Measurements from ENCODE around the gene FZR1. TPM values are rescaled to one million over a fixed set of nuclear protein-coding genes. Genes with fewer than 3 reads are reported as not detected.
"Not testable (repeated sequence)": the region's sequence is repeated elsewhere in the genome, so short reads cannot be mapped to it uniquely, and the experiment has no call there.

Gene FZR1
- total RNA-seq, 1 donor from 2014 or later = 44.3 TPM

- peaks cover 33% of the 10 kb centered on the region for H3K4me1 Mint-ChIP-seq (ENCODE audit: low read depth)
- H3K36me3 Mint-ChIP-seq (ENCODE audit: low read depth) = peaks cover 15% of the 10 kb centered on the region
Measured at GRCh38 chr19:3557461-3558248, 51.5 kb downstream of the FZR1 start, which contains the start of gene MFSD12. Gene MFSD12 (minus strand): TSS chr19:3557586. CDS start chr19:3557403, 183 bp downstream.

DNA sequence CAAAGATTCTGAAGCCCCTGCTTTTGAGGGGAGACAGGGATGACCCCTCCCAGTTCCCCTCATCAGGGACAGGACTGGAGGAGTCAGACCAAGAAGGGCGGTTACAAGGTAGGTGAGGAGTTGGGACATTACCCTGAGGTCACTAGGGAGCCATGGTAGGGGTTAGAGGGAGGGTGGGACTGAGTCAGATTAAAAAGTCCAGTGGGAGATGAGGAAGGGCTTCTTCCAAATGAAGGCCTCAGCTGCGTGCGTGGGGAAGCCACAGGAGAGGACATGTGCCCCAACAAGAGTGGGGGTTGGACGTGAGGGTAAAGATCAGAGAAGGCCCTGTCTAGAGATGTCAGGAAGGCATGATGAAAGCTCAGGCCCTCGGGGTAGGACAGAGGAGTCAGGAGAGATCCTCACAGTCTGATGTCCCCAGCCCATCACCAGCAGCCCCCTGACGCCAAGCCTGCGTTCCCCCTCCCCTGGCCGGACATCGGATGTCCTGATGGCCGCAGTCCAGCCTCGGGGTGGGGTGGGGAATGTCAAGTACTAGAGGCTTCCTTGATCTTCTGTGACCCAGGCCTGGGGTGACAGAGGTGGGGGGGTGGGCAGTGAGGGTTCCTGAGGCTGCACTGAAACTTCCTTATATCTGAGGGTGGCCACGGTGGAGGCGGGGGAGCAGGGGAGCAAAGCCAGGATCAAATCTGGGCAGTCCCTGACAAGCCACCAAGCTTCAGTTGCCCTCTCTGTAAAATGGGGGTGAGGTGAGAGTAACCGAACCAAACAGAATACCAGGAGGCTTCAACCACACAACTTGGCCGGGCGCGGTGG lies 57.8 kb downstream of the FZR1 start:
- no peaks in the 10 kb centered on the region for H3K27me3 Mint-ChIP-seq (ENCODE audit: low read depth)
- intact Hi-C loops (cut with micrococcal nuclease) = no loop called here
- no peak overlapping the region for H3K4me3 Mint-ChIP-seq (ENCODE audit: low read depth)
- DNase-seq (ENCODE audit: low spot score) = no peak
- no peaks in the 10 kb centered on the region for H3K36me3 Mint-ChIP-seq (ENCODE audit: low read depth)
- peaks cover under 1% of the 10 kb centered on the region for H3K4me1 Mint-ChIP-seq (ENCODE audit: low read depth)
- no peaks in the 10 kb centered on the region for H3K9me3 Mint-ChIP-seq
- H3K27ac Mint-ChIP-seq = no peak overlapping the region

More at GRCh38 chr19:3557461-3558248, 51.5 kb downstream of the FZR1 start, which contains the start of gene MFSD12:
- no peaks in the 10 kb centered on the region for H3K9me3 Mint-ChIP-seq
- intact Hi-C loops (cut with micrococcal nuclease) = loop anchor here (1.0 to 5.0 kb wide), 3 partner anchors 15 to 70 kb away; partner anchors contain the start of genes CACTIN, FZR1 and HMG20B
- H3K4me3 Mint-ChIP-seq (ENCODE audit: low read depth) = peak within 1 kb of the TSS; percentile 98
- H3K27me3 Mint-ChIP-seq (ENCODE audit: low read depth) = no peaks in the 10 kb centered on the region
- H3K27ac Mint-ChIP-seq = peak within 1 kb of the TSS; percentile 85
- peak; percentile 94 for DNase-seq (ENCODE audit: low spot score)

DNA sequence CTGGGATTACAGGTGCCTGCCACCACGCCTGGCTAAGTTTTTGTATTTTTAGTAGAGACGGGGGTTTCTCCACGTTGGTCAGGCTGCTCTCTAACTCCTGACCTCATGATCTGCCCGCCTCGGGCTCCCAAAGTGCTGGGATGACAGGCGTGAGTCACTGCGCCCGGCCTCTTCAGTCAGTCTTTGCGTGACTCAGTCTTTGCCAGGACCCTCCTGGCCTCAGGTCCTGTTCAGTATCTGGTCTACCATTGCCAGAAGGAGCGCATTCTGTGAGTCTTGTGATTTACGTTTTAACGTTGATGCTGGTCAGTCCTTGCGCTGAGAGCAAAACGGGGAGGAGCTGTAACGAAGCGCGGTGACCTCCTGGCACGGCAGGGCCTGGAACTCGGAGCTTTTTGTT lies 59.0 kb downstream of the FZR1 start:
- H3K27me3 Mint-ChIP-seq (ENCODE audit: low read depth) = no peaks in the 10 kb centered on the region
- H3K36me3 Mint-ChIP-seq (ENCODE audit: low read depth) = no peaks in the 10 kb centered on the region
- H3K4me1 Mint-ChIP-seq (ENCODE audit: low read depth) = no peaks in the 10 kb centered on the region
- no peak overlapping the region for H3K4me3 Mint-ChIP-seq (ENCODE audit: low read depth)
- no peak for DNase-seq (ENCODE audit: low spot score)
- intact Hi-C loops (cut with micrococcal nuclease) = no loop called here
- no peak overlapping the region for H3K27ac Mint-ChIP-seq
- H3K9me3 Mint-ChIP-seq = no peaks in the 10 kb centered on the region

DNA sequence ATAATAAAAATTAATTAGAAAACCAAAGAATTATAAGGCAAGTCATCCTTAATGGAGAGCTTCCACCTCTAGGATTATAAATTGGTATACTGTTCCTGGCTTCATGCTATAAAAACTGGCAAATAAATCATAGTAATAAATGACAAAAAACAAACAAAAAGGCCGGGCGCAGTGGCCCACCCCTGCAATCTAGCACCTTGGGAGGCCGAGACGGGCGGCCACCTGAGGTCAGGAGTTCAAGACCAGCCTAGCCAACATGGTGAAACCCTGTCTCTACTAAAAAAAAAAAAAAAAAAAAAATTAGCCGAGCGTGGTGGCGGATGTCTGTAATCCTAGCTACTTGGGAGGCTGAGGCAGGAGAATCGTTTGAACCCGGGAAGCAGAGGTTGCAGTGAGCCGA lies 63.9 kb downstream of the FZR1 start:
- DNase-seq (ENCODE audit: low spot score); H3K4me1 Mint-ChIP-seq (ENCODE audit: low read depth); intact Hi-C loops (cut with micrococcal nuclease); H3K36me3 Mint-ChIP-seq (ENCODE audit: low read depth); H3K4me3 Mint-ChIP-seq (ENCODE audit: low read depth); H3K9me3 Mint-ChIP-seq; H3K27ac Mint-ChIP-seq; H3K27me3 Mint-ChIP-seq (ENCODE audit: low read depth): not testable (repeated sequence)

DNA sequence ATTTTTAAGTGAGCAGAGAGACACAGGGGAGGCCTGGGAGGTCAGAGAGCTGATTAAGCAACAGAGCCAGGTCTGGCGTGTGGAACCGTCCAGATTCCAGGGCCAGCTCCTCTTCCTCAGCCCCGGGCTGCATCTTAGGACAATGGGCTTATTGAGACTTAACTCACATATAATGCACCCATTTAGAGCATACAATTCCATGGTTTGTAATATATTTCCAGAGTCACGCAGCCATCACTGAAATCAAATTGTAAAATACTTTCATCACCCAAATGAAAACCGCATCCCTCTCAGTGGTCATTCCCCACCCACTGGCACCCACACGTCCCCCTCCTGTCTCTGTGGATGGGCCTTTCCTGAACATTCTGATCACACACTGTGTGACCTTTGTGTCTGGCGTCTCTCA lies 64.5 kb downstream of the FZR1 start:
- intact Hi-C loops (cut with micrococcal nuclease) = no loop called here
- no peak overlapping the region for H3K27ac Mint-ChIP-seq
- no peak for DNase-seq (ENCODE audit: low spot score)
- H3K4me1 Mint-ChIP-seq (ENCODE audit: low read depth) = peaks cover 8% of the 10 kb centered on the region
- no peaks in the 10 kb centered on the region for H3K9me3 Mint-ChIP-seq
- H3K36me3 Mint-ChIP-seq (ENCODE audit: low read depth) = peaks cover 12% of the 10 kb centered on the region
- H3K27me3 Mint-ChIP-seq (ENCODE audit: low read depth) = no peaks in the 10 kb centered on the region
- no peak overlapping the region for H3K4me3 Mint-ChIP-seq (ENCODE audit: low read depth)

- intact Hi-C loops (cut with micrococcal nuclease) = loop anchor here (1.0 to 2.0 kb wide), 2 partner anchors 15 to 71 kb away; partner anchors contain the start of genes DOHH and MFSD12
- Mint-ChIP-seq H3K4me3 (ENCODE audit: low read depth) (peak overlapping the region; percentile 71), H3K36me3 (ENCODE audit: low read depth) (peaks cover 15% of the 10 kb centered on the region), H3K4me1 (ENCODE audit: low read depth) (peaks cover 8% of the 10 kb centered on the region), H3K27me3 (ENCODE audit: low read depth) (no peaks in the 10 kb centered on the region), H3K27ac (peak overlapping the region; percentile 52), H3K9me3 (no peaks in the 10 kb centered on the region)
- DNase-seq (ENCODE audit: low spot score) = peak; percentile 99
Measured at GRCh38 chr19:3572132-3572854, 66.2 kb downstream of the FZR1 start.

DNA sequence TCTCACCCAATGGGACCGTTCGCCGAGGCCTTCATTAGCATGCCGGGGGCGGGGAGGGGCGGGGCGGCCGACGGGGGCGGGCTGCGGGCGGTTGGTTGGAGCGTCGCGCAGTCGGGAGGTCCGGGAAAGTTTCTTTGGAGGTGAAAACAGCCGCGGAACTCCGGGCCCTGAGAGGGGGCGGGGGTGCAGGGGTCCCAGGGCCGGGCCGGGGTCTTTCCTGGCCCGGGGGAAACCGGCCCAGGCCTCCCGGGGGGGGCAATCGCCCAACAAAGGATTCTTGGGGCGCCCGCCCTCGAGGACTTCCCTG lies 66.7 kb downstream of the FZR1 start, which contains the start of gene HMG20B:
Gene HMG20B, plus strand, starts transcription at position 90 of the 307 bp plus-strand sequence. CDS start 366 bp downstream, outside the sequence.
- intact Hi-C loops (cut with micrococcal nuclease) = loop anchor here (1.0 to 2.0 kb wide), 2 partner anchors 16 to 72 kb away; partner anchors contain the start of genes DOHH and MFSD12
- no peak for DNase-seq (ENCODE audit: low spot score)
- Mint-ChIP-seq H3K27me3 (ENCODE audit: low read depth) (no peaks in the 10 kb centered on the region), H3K4me3 (ENCODE audit: low read depth) (peak within 1 kb of the TSS; percentile 76), H3K4me1 (ENCODE audit: low read depth) (peaks cover 8% of the 10 kb centered on the region), H3K9me3 (no peaks in the 10 kb centered on the region), H3K36me3 (ENCODE audit: low read depth) (peaks cover 15% of the 10 kb centered on the region), H3K27ac (peak within 1 kb of the TSS; percentile 63)

- Mint-ChIP-seq H3K27ac (peak overlapping the region; percentile 63), H3K27me3 (ENCODE audit: low read depth) (no peaks in the 10 kb centered on the region), H3K9me3 (no peaks in the 10 kb centered on the region), H3K4me1 (ENCODE audit: low read depth) (peaks cover 8% of the 10 kb centered on the region), H3K4me3 (ENCODE audit: low read depth) (peak overlapping the region; percentile 76), H3K36me3 (ENCODE audit: low read depth) (peaks cover 15% of the 10 kb centered on the region)
- intact Hi-C loops (cut with micrococcal nuclease) = loop anchor here (2.0 kb wide), 1 partner anchor 73 kb away; the partner anchor contains the start of gene DOHH
- DNase-seq (ENCODE audit: low spot score) = no peak
Measured at GRCh38 chr19:3573162-3573857, 67.2 kb downstream of the FZR1 start.

- Mint-ChIP-seq H3K4me1 (ENCODE audit: low read depth) (peaks cover 8% of the 10 kb centered on the region), H3K4me3 (ENCODE audit: low read depth) (peak overlapping the region; percentile 76), H3K27ac (peak overlapping the region; percentile 63), H3K9me3 (no peaks in the 10 kb centered on the region), H3K27me3 (ENCODE audit: low read depth) (no peaks in the 10 kb centered on the region), H3K36me3 (ENCODE audit: low read depth) (peaks cover 15% of the 10 kb centered on the region)
- peak; percentile 88 for DNase-seq (ENCODE audit: low spot score)
- intact Hi-C loops (cut with micrococcal nuclease) = loop anchor here (2.0 kb wide), 1 partner anchor 73 kb away; the partner anchor contains the start of gene DOHH
Measured at GRCh38 chr19:3573858-3574637, 67.9 kb downstream of the FZR1 start.

DNA sequence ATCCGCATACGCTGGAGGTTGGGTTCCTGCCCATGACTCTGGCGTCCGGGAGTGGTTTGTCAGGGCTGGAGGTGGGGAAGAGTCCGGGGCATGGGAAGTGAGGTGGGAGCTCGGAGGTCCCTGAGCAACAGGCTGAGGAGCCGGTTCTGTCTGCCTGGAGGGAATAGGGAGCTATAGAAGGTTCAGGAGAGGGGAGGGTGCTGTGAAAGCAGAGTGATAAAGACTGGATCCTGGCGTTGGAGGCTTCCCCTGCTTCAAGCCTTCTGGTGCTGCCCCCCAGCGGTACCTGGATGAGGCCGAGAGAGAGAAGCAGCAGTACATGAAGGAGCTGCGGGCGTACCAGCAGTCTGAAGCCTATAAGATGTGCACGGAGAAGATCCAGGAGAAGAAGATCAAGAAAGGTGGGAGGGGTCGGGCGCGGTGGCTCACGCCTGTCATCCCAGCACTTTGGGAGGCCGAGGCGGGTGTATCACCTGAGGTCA lies 69.2 kb downstream of the FZR1 start:
- Mint-ChIP-seq H3K9me3 (no peaks in the 10 kb centered on the region), H3K4me3 (ENCODE audit: low read depth) (no peak overlapping the region), H3K27me3 (ENCODE audit: low read depth) (no peaks in the 10 kb centered on the region), H3K36me3 (ENCODE audit: low read depth) (peaks cover 15% of the 10 kb centered on the region), H3K27ac (no peak overlapping the region), H3K4me1 (ENCODE audit: low read depth) (peaks cover 8% of the 10 kb centered on the region)
- intact Hi-C loops (cut with micrococcal nuclease) = no loop called here
- no peak for DNase-seq (ENCODE audit: low spot score)

GRCh38 chr19:3575949-3576673 lies 70.0 kb downstream of the FZR1 start:
- H3K36me3 Mint-ChIP-seq (ENCODE audit: low read depth) = peaks cover 15% of the 10 kb centered on the region
- no peaks in the 10 kb centered on the region for H3K27me3 Mint-ChIP-seq (ENCODE audit: low read depth)
- H3K4me3 Mint-ChIP-seq (ENCODE audit: low read depth) = no peak overlapping the region
- H3K9me3 Mint-ChIP-seq = no peaks in the 10 kb centered on the region
- DNase-seq (ENCODE audit: low spot score) = no peak
- H3K27ac Mint-ChIP-seq = no peak overlapping the region
- intact Hi-C loops (cut with micrococcal nuclease) = no loop called here
- peaks cover 8% of the 10 kb centered on the region for H3K4me1 Mint-ChIP-seq (ENCODE audit: low read depth)
